Measurements from ENCODE around the gene MYO10.
A peak's percentile ranks its signal among the peaks of the same experiment; 100 is the strongest.

The MYO10 gene

GRCh38 chr5:16812448-16812847 is 123.6 kb downstream of the MYO10 start:
- no peak for DNase-seq (ENCODE audit: low read depth)

GRCh38 chr5:16810208-16810854 is 125.8 kb downstream of the MYO10 start:
- DNase-seq (ENCODE audit: low read depth) = no peak

GRCh38 chr5:16809395-16810207 is 126.5 kb downstream of the MYO10 start:
- peak; percentile 95 for DNase-seq (ENCODE audit: low read depth)

- no peak for DNase-seq (ENCODE audit: low read depth)
These were observed 127.1 kb downstream of the MYO10 start for GRCh38 chr5:16809010-16809394.

GRCh38 chr5:16808021-16808420 is 128.1 kb downstream of the MYO10 start:
- DNase-seq (ENCODE audit: low read depth) = no peak

GRCh38 chr5:16807547-16807864 is 128.6 kb downstream of the MYO10 start:
- DNase-seq (ENCODE audit: low read depth) = no peak

GRCh38 chr5:16806711-16807546 is 129.2 kb downstream of the MYO10 start:
- no peak for DNase-seq (ENCODE audit: low read depth)

- DNase-seq (ENCODE audit: low read depth) = peak; percentile 86
These were observed 130.6 kb downstream of the MYO10 start for GRCh38 chr5:16805486-16805885.

GRCh38 chr5:16803831-16804230 is 132.3 kb downstream of the MYO10 start:
- DNase-seq (ENCODE audit: low read depth) = no peak

GRCh38 chr5:16800477-16800876 is 135.6 kb downstream of the MYO10 start:
- DNase-seq (ENCODE audit: low read depth) = no peak

- no peak for DNase-seq (ENCODE audit: low read depth)
These were observed 136.3 kb downstream of the MYO10 start for GRCh38 chr5:16799796-16800195.

- DNase-seq (ENCODE audit: low read depth) = peak; percentile 40
These were observed 138.1 kb downstream of the MYO10 start for GRCh38 chr5:16797951-16798350.

GRCh38 chr5:16794269-16794913 is 141.7 kb downstream of the MYO10 start:
- DNase-seq (ENCODE audit: low read depth) = no peak

GRCh38 chr5:16792598-16793275 is 143.4 kb downstream of the MYO10 start:
- DNase-seq (ENCODE audit: low read depth) = no peak

GRCh38 chr5:16791904-16792597 is 144.0 kb downstream of the MYO10 start:
- DNase-seq (ENCODE audit: low read depth) = no peak

- peak; percentile 69 for DNase-seq (ENCODE audit: low read depth)
These were observed 144.9 kb downstream of the MYO10 start for GRCh38 chr5:16791036-16791705.

- DNase-seq (ENCODE audit: low read depth) = no peak
These were observed 147.1 kb downstream of the MYO10 start for GRCh38 chr5:16788957-16789356.

GRCh38 chr5:16787278-16787677 is 148.8 kb downstream of the MYO10 start:
- DNase-seq (ENCODE audit: low read depth) = peak; percentile 40

GRCh38 chr5:16784843-16785791 is 151.0 kb downstream of the MYO10 start:
- no peak for DNase-seq (ENCODE audit: low read depth)
